HepG2 (cell line): Measurements from ENCODE around the gene CAMK2G. TPM values are rescaled to one million over a fixed set of nuclear protein-coding genes. Genes with fewer than 3 reads are reported as not detected.

Experiments used
- ATAC-seq: fragments of 200-7000 bp; cut with Tn5 transposase; 3 replicates; pipeline ENCODE4 v1.9.1; 2020; ENCODE audit warnings: mild to moderate bottlenecking, moderate library complexity
- BruUV-seq: library from RNA; stranded (reverse); fragments of 400-500 nt; replicated peaks from 2 replicates; lab custom pipeline; 2021; lab: Mats Ljungman, UMichigan
- CTCF ChIA-PET: fragments of 300-600 bp; formaldehyde crosslinking; extraction: SDS; loops from one replicate; lab custom pipeline; 2021; ENCODE audit warnings: low total read pairs, inconsistent platforms, low intra/inter-chr PET ratio; lab: Yijun Ruan, JAX
- POLR2A ChIA-PET: fragments of 350-600 bp; sonication (Branson Sonifier 250); formaldehyde crosslinking; loops from one replicate; lab custom pipeline; 2020; ENCODE audit warnings: antibody characterized with exemption, inconsistent platforms; lab: Yijun Ruan, JAX
- DNase-seq: peaks from one replicate; pipeline ENCODE4 v3.0.0-alpha.2; 2015; ENCODE audit warnings: low spot score
- FAIRE-seq: peaks from 3 replicates; lab custom pipeline; 2011; peaks lifted over from hg19 to GRCh38; lab: Jason Lieb, UNC
- H2AFZ ChIP-seq: one replicate; pipeline ENCODE4 v1.6.1; 2011; ENCODE audit warnings: low read length, inconsistent platforms
- H3K27ac ChIP-seq: fragments of 300-600 bp; 3 replicates; pipeline ENCODE4 v1.8.0; 2011; ENCODE audit warnings: mixed run types, mild to moderate bottlenecking, mixed read lengths, low read length, inconsistent platforms; ENCODE audit not compliant: insufficient read depth; ENCODE audit errors: extremely low read length
- H3K27me3 ChIP-seq, 2 experiments: fragments of 200-600 bp in 1 of 2; 2 replicates in 1 of 2; 3 replicates in 1 of 2; pipeline versions ENCODE4 v1.6.0 to v1.8.0; 2011; ENCODE audit warnings: low read length in 2 of 2, mild to moderate bottlenecking in 2 of 2, moderate library complexity in 2 of 2, inconsistent platforms in 1 of 2; ENCODE audit not compliant: insufficient read depth in 2 of 2, control insufficient read depth in 1 of 2
- H3K36me3 ChIP-seq, 2 experiments: fragments of 200-600 bp in 1 of 2; replicated peaks in 1 of 2; 2 replicates in 1 of 2; 3 replicates in 1 of 2; pipeline versions ENCODE4 v1.5.1 to v1.8.0; 2011; ENCODE audit warnings: low read length in 2 of 2, inconsistent platforms in 1 of 2; ENCODE audit not compliant: insufficient read depth in 2 of 2, control insufficient read depth in 1 of 2
- H3K4me1 ChIP-seq: 2 replicates; pipeline ENCODE4 v1.5.1; 2012; ENCODE audit warnings: low read length, inconsistent platforms; ENCODE audit not compliant: insufficient read depth
- H3K4me2 ChIP-seq: 2 replicates; pipeline ENCODE4 v1.6.0; 2011; ENCODE audit warnings: low read depth, low read length, inconsistent platforms
- H3K4me3 ChIP-seq, 3 experiments: fragments of 200-600 bp in 1 of 3; sonication (generic), shearing (Covaris generic) in 1 of 3; replicated peaks in 1 of 3; 2 replicates each; pipeline ENCODE4 v1.5.1; 2011 to 2016; ENCODE audit warnings: low read length in 3 of 3, inconsistent platforms in 2 of 3, low read depth in 2 of 3, mild to moderate bottlenecking in 2 of 3, control low read depth in 1 of 3, mixed read lengths in 1 of 3; ENCODE audit not compliant: insufficient read depth in 1 of 3
- H3K79me2 ChIP-seq: one replicate; pipeline ENCODE4 v1.6.1; 2011; ENCODE audit warnings: low read length, inconsistent platforms; ENCODE audit not compliant: insufficient read depth
- H3K9ac ChIP-seq: 2 replicates; pipeline ENCODE4 v1.6.0; 2011; ENCODE audit warnings: mild to moderate bottlenecking, low read depth, low read length, inconsistent platforms; ENCODE audit not compliant: insufficient read depth
- H3K9me3 ChIP-seq: 2 replicates; pipeline ENCODE4 v1.5.1; 2012; ENCODE audit warnings: mild to moderate bottlenecking, low read length
- H4K20me1 ChIP-seq: 2 replicates; pipeline ENCODE4 v1.6.0; 2011; ENCODE audit warnings: inconsistent platforms, mild to moderate bottlenecking, low read length, moderate library complexity; ENCODE audit not compliant: insufficient read depth
- ATF7 ChIP-seq, 2 experiments: fragments of 450-650 bp in 1 of 2; sonication (generic) in 1 of 2; formaldehyde crosslinking in 1 of 2; IDR thresholded peaks; 2 replicates each; pipeline versions ENCODE4 v1.4.0 to v1.6.1; 2016 to 2020; ENCODE audit warnings: antibody characterized with exemption in 1 of 2, mild to moderate bottlenecking in 1 of 2, missing genetic modification reagents in 1 of 2
- NCOR1 ChIP-seq: fragments of 200-600 bp; sonication (generic); IDR thresholded peaks from 2 replicates; pipeline ENCODE4 v1.7.0; 2017; ENCODE audit warnings: antibody characterized with exemption, low read length, borderline replicate concordance
- NFKBIZ ChIP-seq: IDR thresholded peaks from 2 replicates; pipeline ENCODE4 v1.6.1; 2018; ENCODE audit warnings: missing genetic modification reagents, missing compliant biosample characterization
- PHF20 ChIP-seq: sonication (generic); formaldehyde crosslinking; IDR thresholded peaks from 2 replicates; pipeline ENCODE4 v1.5.0; 2020; ENCODE audit warnings: mild to moderate bottlenecking, missing genetic modification reagents
- POLR2A ChIP-seq, 2 experiments: IDR thresholded peaks; 2 replicates each; pipeline ENCODE4 v1.6.1; 2011; ENCODE audit warnings: low read depth in 2 of 2, low read length in 2 of 2, mild to moderate bottlenecking in 1 of 2, moderate library complexity in 1 of 2; ENCODE audit not compliant: insufficient read depth in 1 of 2
- PTBP1 ChIP-seq: fragments of 200-400 bp; formaldehyde crosslinking; IDR thresholded peaks from 2 replicates; pipeline ENCODE4 v1.6.1; 2018; ENCODE audit warnings: low read length, low read depth; ENCODE audit not compliant: poor library complexity, severe bottlenecking
- SAFB2 ChIP-seq: sonication (generic); formaldehyde crosslinking; IDR thresholded peaks from 2 replicates; pipeline ENCODE4 v1.5.1; 2020; ENCODE audit warnings: missing genetic modification reagents, low read depth, mild to moderate bottlenecking, borderline replicate concordance
- SNAPC5 ChIP-seq: sonication (generic); formaldehyde crosslinking; IDR thresholded peaks from 2 replicates; pipeline ENCODE4 v1.8.1; 2023; ENCODE audit warnings: mild to moderate bottlenecking, missing genetic modification reagents, borderline replicate concordance
- ZBTB2 ChIP-seq: sonication (generic); formaldehyde crosslinking; IDR thresholded peaks from 2 replicates; pipeline ENCODE4 v1.8.0; 2022; ENCODE audit warnings: low read depth, missing genetic modification reagents
- ZNF275 ChIP-seq: sonication (generic); formaldehyde crosslinking; IDR thresholded peaks from 2 replicates; pipeline ENCODE4 v1.8.0; 2022; ENCODE audit warnings: missing genetic modification reagents, mild to moderate bottlenecking, inconsistent platforms, borderline replicate concordance
- ZNF329 ChIP-seq: sonication (generic); formaldehyde crosslinking; IDR thresholded peaks from 2 replicates; pipeline ENCODE4 v1.9.0; 2021; ENCODE audit warnings: low read depth, mild to moderate bottlenecking, missing genetic modification reagents
- ZNF335 ChIP-seq: sonication (generic); formaldehyde crosslinking; IDR thresholded peaks from 2 replicates; pipeline ENCODE4 v1.4.0; 2020; ENCODE audit warnings: missing genetic modification reagents
- ZNF678 ChIP-seq: sonication (generic); formaldehyde crosslinking; IDR thresholded peaks from 2 replicates; pipeline ENCODE4 v1.4.0; 2020; ENCODE audit warnings: mild to moderate bottlenecking, missing genetic modification reagents
- ZNF704 ChIP-seq: sonication (generic); formaldehyde crosslinking; IDR thresholded peaks from 2 replicates; pipeline ENCODE4 v1.8.1; 2023; ENCODE audit warnings: mild to moderate bottlenecking, inconsistent platforms, moderate library complexity, missing genetic modification reagents, borderline replicate concordance
- WGBS: methylation state at CpG from one replicate; pipeline ENCODE4 v1.1.6; 2017; ENCODE audit warnings: low lambda C conversion rate; 5-methylcytosine and 5-hydroxymethylcytosine counted together
- in situ Hi-C: cut with HindIII; loops from 2 replicates; pipeline ENCODE4 v1.10.0; 2017; ENCODE audit warnings: low pct_unique_long_range_greater_than_20kb; ENCODE audit not compliant: extremely low pct_ligation_motif_present
- intact Hi-C: fragments of 100-400 bp; cut with micrococcal nuclease; formaldehyde crosslinking; loops from one replicate; pipeline ENCODE4 v1.10.0; 2022; ENCODE audit not compliant: unreplicated experiment
- polyA plus RNA-seq, 8 experiments: library from polyadenylated mRNA; depleted of rRNA in 3 of 8; stranded (reverse) in 7 of 8; unstranded in 1 of 8; fragments of >200 nt; fragmentation: Illumina TruSeq in 4 of 8; extraction: Trizol in 4 of 8; gene quantifications; 2 replicates each; pipeline versions ENCODE4 v1.2.1 to v1.2.3, GENCODE V29; 2011 to 2016; ENCODE audit warnings: low read depth in 4 of 8, missing spikeins in 1 of 8, mixed read lengths in 1 of 8; ENCODE audit not compliant: insufficient read depth in 1 of 8
- total RNA-seq, 5 experiments: library from RNA; depleted of rRNA; stranded (reverse); fragments of >200 nt; fragmentation: Illumina TruSeq; extraction: Trizol; gene quantifications; 2 replicates each; pipeline ENCODE4 v1.2.3, GENCODE V29; 2016; ENCODE audit warnings: low read depth in 1 of 5

The CAMK2G gene
- total and polyA plus RNA-seq, 2 of the 13 experiments (the other 11 are each of a cell fraction or from before 2014, with no cell fraction given): 15.9 to 18.8 TPM

GRCh38 chr10:73781548-73781878 lies 92.8 kb downstream of the CAMK2G start:
- Histone ChIP-seq H3K27ac (peak overlapping the region; percentile 81), H3K9ac (peak overlapping the region; percentile 92), H3K4me2 (peak overlapping the region; percentile 85), H3K4me3 (peak overlapping the region; percentile 80 to 89 (median 88)), H3K27me3 (no peaks in the 10 kb centered on the region; a peak in 1 of 5 replicates), H3K36me3 (peaks cover 0 to 4% of the 10 kb centered on the region in 2 experiments; a peak in 2 of 5 replicates), H3K79me2 (peaks cover 49% of the 10 kb centered on the region), H3K9me3 (no peaks in the 10 kb centered on the region), H3K4me1 (peaks cover 37% of the 10 kb centered on the region), H4K20me1 (no peaks in the 10 kb centered on the region), H2AFZ (no peak overlapping the region)
- DNase-seq: no peak
- in situ Hi-C loops (no loop called here), intact Hi-C loops (no loop called here)
- BruUV-seq: no TSS peak
- ATAC-seq: no peak
- ChIA-PET POLR2A (interaction anchor here (0.5 to 2.0 kb wide), 8 partner anchors 9 to 110 kb away, joined by 3 to 31 read pairs (median 6); partner anchors contain the start of gene SEC24C), CTCF (no interaction called here)
- no peak for FAIRE-seq
- WGBS: 1% methylated on average over 14 of the region's 14 CpGs
- TF ChIP-seq PTBP1 (peak; percentile 41), ZNF275 (CRISPR knock-in tag) (no peak), SAFB2 (CRISPR knock-in tag) (0 out of 2 replicates have a peak, but pooled peaks have one; percentile 76), ZNF704 (0 out of 2 replicates have a peak, but pooled peaks have one; percentile 18)

- H3K9me3 ChIP-seq: no peaks in the 10 kb centered on the region
- TSS peak; percentile 78 for BruUV-seq
- peak overlapping the region; percentile 92 for H3K9ac ChIP-seq
- ATAC-seq (no peak), DNase-seq (no peak), FAIRE-seq (no peak)
- ChIA-PET POLR2A (interaction anchor here (2.0 kb wide), 1 partner anchor 51 kb away, joined by 8 read pairs; no protein-coding TSS in a partner anchor), CTCF (no interaction called here)
- peak overlapping the region; percentile 85 for H3K4me2 ChIP-seq
- in situ Hi-C loops (no loop called here), intact Hi-C loops (no loop called here)
- peak overlapping the region; percentile 80 to 89 (median 88) for H3K4me3 ChIP-seq
- H2AFZ ChIP-seq: no peak overlapping the region
- H3K79me2 ChIP-seq: peaks cover 50% of the 10 kb centered on the region
- H3K27me3 ChIP-seq: no peaks in the 10 kb centered on the region; a peak in 1 of 5 replicates
- peaks cover 0 to 4% of the 10 kb centered on the region in 2 experiments; a peak in 2 of 5 replicates for H3K36me3 ChIP-seq
- no peaks in the 10 kb centered on the region for H4K20me1 ChIP-seq
- H3K4me1 ChIP-seq: peaks cover 37% of the 10 kb centered on the region
- H3K27ac ChIP-seq: peak overlapping the region; percentile 81
- 31% methylated on average over 11 of the region's 11 CpGs for WGBS
- TF ChIP-seq PHF20 (no peak), NFKBIZ (CRISPR knock-in tag) (no peak), ZNF678 (CRISPR knock-in tag) (no peak), ZNF335 (CRISPR knock-in tag) (no peak), SNAPC5 (no peak), ZBTB2 (CRISPR knock-in tag) (no peak), POLR2A (IDR thresholded peaks at IDR 0.05; ENCODE audit: insufficient read depth in 1 of 2, low read depth in 2 of 2, low read length in 2 of 2) (0 out of 4 replicates have a peak, but pooled peaks of 1 of the 2 experiments have one; percentile 4), NCOR1 (no peak), ZNF329 (no peak), ATF7 (IDR thresholded peaks at IDR 0.05) (no peak), ATF7 (CRISPR knock-in tag; IDR thresholded peaks at IDR 0.05) (no peak)
These were observed 93.4 kb downstream of the CAMK2G start for GRCh38 chr10:73780966-73781365.
